ENCODE data around the gene SNORC.

DNA sequence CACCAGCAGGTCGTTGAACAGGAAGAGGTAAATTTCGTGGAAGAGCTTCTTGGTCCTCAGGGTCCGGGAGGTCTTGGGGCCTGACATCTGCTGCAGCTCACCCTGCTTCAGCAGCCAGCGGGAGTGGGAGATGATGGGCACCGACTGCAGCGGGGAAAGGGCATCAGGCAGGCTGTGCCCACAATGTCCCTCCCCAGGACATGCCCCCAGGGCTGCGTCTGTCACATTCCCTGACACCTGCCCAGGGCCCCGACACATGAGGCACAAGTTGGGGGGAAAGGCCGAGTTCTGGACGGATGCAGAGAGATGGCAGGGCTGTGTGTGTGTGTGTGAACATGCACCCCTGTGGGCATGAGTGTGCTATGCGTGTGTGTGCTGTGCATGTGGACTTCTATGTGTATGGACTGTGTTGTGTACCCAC is 13.9 kb downstream of the SNORC start:
- TF ChIP-seq, protein P1, sequence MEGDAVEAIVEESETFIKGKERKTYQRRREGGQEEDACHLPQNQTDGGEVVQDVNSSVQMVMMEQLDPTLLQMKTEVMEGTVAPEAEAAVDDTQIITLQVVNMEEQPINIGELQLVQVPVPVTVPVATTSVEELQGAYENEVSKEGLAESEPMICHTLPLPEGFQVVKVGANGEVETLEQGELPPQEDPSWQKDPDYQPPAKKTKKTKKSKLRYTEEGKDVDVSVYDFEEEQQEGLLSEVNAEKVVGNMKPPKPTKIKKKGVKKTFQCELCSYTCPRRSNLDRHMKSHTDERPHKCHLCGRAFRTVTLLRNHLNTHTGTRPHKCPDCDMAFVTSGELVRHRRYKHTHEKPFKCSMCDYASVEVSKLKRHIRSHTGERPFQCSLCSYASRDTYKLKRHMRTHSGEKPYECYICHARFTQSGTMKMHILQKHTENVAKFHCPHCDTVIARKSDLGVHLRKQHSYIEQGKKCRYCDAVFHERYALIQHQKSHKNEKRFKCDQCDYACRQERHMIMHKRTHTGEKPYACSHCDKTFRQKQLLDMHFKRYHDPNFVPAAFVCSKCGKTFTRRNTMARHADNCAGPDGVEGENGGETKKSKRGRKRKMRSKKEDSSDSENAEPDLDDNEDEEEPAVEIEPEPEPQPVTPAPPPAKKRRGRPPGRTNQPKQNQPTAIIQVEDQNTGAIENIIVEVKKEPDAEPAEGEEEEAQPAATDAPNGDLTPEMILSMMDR (IDR thresholded peaks at IDR 0.05; ENCODE audit: insufficient read depth, low read depth, low read length): no peak
- no peak for TF ChIP-seq EZH2 (IDR thresholded peaks at IDR 0.05; ENCODE audit: insufficient read depth, low read length)
